ACC112 (cell line): ENCODE results near the gene ITIH6.
"Not testable (repeated sequence)": the region's sequence is repeated elsewhere in the genome, so short reads cannot be mapped to it uniquely, and the experiment has no call there.

Experiments used
- H2AFZ ChIP-seq: fragments of 200-600 bp; sonication (generic); one replicate; pipeline ENCODE4 v1.6.0; 2017; ENCODE audit warnings: antibody characterized with exemption, low read length; ENCODE audit not compliant: unreplicated experiment
- H3K27ac ChIP-seq: fragments of 200-600 bp; sonication (generic); 2 replicates; pipeline ENCODE4 v1.5.1; 2014; ENCODE audit warnings: low read depth, mild to moderate bottlenecking, antibody characterized with exemption, low read length, moderate library complexity
- H3K27me3 ChIP-seq: fragments of 200-600 bp; sonication (generic); 2 replicates; pipeline ENCODE4 v1.6.1; 2014; ENCODE audit warnings: mild to moderate bottlenecking, antibody characterized with exemption, low read length, moderate library complexity, mixed read lengths; ENCODE audit not compliant: insufficient read depth
- H3K36me3 ChIP-seq: fragments of 200-600 bp; sonication (generic); 2 replicates; pipeline ENCODE4 v1.6.1; 2016; ENCODE audit warnings: mild to moderate bottlenecking, antibody characterized with exemption, low read length, moderate library complexity, mixed read lengths; ENCODE audit not compliant: insufficient read depth
- H3K4me1 ChIP-seq: fragments of 200-600 bp; sonication (generic); one replicate; pipeline ENCODE4 v1.6.1; 2016; ENCODE audit warnings: low read length, mixed read lengths; ENCODE audit not compliant: insufficient read depth, unreplicated experiment, control insufficient read depth
- H3K4me3 ChIP-seq: fragments of 200-600 bp; sonication (generic); 2 replicates; pipeline ENCODE4 v1.5.1; 2014; ENCODE audit warnings: mild to moderate bottlenecking, low read depth, low read length
- H3K79me2 ChIP-seq: fragments of 200-600 bp; sonication (generic); one replicate; pipeline ENCODE4 v1.6.0; 2016; ENCODE audit warnings: low read length; ENCODE audit not compliant: control insufficient read depth, unreplicated experiment, insufficient read depth

ITIH6 gene

DNA sequence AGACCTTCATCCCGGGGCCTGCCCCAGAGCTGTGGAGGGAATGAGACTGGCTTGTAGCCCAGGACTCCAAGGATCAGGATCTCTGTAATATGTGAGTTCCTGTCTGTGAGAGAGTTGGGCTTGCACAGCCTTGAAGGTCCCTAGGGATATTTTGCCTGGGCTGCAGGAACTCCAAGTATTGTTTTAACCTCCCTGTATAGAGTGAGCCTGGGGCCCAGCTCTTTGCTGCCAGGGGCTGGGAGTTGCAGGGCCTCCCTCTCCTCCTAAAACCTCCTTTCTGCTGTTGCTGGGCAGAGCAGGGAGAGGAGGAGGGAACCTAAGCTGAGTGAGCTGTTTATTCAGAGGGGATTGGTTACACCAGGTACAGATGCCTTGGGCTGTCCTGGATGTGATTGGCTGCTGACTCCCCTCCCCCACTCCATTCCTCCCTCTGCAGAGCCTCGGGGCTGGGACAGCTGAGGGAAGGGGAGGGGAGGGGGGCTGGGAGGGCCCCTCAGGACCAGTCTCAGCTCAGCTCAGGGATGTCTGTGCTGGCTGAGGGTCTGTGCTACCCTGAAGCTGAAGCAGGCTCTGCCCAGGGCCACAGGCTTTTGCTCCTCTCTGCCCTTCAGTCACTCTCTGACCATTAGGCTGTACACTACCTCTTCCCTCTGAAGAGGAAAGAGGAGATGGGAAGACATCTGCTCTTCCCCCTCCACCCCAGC is 23.5 kb downstream of the ITIH6 start:
- not testable (repeated sequence) for H2AFZ ChIP-seq, H3K4me3 ChIP-seq, H3K79me2 ChIP-seq, H3K27me3 ChIP-seq, H3K27ac ChIP-seq, H3K4me1 ChIP-seq, H3K36me3 ChIP-seq

DNA sequence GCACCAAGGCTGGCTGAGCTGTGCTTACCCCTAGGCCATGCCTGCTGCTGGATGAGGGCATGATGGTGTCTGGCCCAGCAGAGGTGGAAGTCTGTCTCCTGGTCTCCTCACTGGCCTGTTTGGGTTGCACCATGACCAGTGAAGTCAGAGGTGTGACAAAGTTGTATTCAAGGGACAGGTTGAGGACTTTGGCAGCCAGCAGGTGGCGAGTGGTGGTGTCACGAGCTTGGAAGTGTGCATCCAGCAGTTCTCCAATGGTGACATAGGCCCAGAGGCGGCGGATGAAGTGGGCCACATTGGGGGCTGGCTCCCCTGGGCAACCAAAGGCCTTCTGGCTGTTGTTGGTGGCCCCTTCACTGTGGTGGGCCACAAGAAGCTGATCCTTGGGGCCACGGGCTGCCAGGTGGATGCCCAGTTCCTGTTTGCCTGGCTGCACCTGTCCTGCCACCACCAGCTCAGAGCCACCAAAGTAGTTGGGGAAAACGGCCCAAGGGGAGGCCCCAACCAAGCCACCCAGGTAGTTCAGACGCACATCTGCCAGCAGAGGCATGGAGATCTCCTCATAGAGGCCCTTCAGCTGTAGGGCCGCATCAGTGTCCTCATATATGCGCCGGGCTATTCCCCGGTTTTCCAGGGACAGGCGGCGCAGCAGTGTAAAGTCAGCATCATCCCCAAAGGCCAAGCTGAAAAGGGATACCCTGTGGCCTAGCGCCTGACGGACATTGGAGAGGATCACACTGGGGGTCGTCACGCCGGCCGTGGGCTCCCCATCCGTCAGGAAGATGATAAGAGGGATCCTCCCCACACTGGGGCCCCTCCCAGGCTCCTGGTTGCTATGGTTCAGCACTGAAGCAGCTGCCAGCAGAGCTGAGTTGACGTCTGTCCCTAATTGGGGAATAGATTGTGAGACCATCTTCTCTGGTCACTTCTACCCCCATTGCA is 39.7 kb downstream of the ITIH6 start:
- no peaks in the 10 kb centered on the region for H3K79me2 ChIP-seq
- H3K27me3 ChIP-seq: no peaks in the 10 kb centered on the region
- no peak overlapping the region for H2AFZ ChIP-seq
- no peaks in the 10 kb centered on the region for H3K36me3 ChIP-seq
- no peak overlapping the region for H3K27ac ChIP-seq
- H3K4me1 ChIP-seq: no peaks in the 10 kb centered on the region
- no peak overlapping the region for H3K4me3 ChIP-seq

DNA sequence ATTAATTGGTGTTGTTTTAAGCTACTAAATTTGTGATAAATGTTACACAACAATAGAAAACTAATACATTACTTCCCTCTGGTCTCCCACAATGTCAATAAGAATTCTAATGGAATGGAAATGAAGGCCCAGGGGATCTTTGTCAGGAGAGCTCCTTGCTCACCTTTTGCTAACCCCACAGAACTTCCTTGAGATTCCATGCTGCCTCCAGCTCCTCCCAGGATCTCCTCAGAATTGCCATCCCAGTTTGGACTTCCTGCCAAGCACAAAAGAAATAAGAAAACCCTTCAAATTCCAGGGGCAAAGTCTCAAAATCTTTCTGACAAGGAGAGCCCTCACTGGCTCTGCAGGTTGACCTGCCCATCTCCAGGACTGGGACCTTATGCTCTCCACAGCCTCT is 43.2 kb downstream of the ITIH6 start:
- H3K4me3 ChIP-seq: no peak overlapping the region
- no peak overlapping the region for H3K27ac ChIP-seq
- H3K36me3 ChIP-seq: no peaks in the 10 kb centered on the region
- H3K27me3 ChIP-seq: no peaks in the 10 kb centered on the region
- H3K4me1 ChIP-seq: no peaks in the 10 kb centered on the region
- no peak overlapping the region for H2AFZ ChIP-seq
- H3K79me2 ChIP-seq: no peaks in the 10 kb centered on the region

DNA sequence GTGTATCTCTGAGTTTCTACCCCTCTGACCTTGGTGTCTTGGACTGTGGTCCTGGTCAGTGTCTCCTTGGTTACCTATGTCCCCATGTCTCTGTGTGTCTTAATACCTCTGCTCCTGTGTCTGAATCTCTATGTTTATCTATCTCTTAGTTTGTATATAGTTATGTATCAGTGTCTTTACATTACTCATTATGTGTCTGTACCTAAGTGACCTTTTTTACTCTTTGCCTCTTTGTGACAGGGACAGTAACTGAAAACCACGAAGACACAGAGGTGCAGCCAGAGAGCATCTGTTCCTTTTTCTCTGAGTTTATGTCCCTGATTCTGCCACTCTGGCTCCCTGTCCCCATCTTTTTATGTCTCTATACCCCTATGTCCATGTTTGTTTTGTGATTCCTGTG is 49.4 kb downstream of the ITIH6 start:
- no peak overlapping the region for H3K27ac ChIP-seq
- H3K36me3 ChIP-seq: no peaks in the 10 kb centered on the region

DNA sequence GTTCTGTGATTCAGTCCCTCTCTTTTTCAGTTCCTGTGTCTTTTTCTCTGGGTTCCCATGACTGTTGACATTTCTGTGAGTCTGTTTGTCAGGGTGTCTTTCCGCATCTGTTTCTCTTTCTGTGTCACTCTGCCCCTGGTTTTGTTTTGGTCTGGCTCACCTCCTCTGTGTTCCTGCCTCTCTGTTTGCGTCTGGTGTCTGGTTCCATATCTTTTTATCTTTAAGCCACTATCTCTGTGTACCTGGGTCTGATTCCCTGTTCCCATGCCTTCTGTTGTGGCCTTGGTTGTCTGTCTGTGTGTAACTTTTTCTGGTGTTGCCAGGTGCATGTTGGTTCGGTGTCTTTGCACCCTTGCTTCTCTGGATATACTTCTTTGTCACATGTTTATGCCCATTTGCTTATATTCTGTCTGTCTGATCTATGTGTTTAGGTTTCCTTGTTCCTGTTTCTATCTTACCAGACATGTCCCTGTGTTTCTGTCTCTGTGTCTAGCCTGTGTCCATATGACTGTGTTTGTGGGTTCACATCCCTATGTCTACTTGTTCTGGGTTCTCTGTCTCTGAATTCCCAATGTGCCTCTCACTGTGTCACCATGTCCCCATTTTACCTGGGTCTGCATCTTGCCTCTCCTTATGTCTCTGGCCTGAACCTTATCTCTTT is 50.2 kb downstream of the ITIH6 start:
- Histone ChIP-seq H3K79me2 (no peaks in the 10 kb centered on the region), H3K27me3 (no peaks in the 10 kb centered on the region; the same call in 1 of the 2 replicates), H3K4me1 (no peaks in the 10 kb centered on the region), H2AFZ (no peak overlapping the region), H3K36me3 (no peaks in the 10 kb centered on the region), H3K4me3 (no peak overlapping the region), H3K27ac (no peak overlapping the region)

More for the DNA sequence above, 49.4 kb downstream of the ITIH6 start:
- no peak overlapping the region for H2AFZ ChIP-seq
- H3K4me3 ChIP-seq: no peak overlapping the region
- no peaks in the 10 kb centered on the region for H3K4me1 ChIP-seq
- no peaks in the 10 kb centered on the region for H3K79me2 ChIP-seq
- no peaks in the 10 kb centered on the region; the same call in 1 of the 2 replicates for H3K27me3 ChIP-seq

DNA sequence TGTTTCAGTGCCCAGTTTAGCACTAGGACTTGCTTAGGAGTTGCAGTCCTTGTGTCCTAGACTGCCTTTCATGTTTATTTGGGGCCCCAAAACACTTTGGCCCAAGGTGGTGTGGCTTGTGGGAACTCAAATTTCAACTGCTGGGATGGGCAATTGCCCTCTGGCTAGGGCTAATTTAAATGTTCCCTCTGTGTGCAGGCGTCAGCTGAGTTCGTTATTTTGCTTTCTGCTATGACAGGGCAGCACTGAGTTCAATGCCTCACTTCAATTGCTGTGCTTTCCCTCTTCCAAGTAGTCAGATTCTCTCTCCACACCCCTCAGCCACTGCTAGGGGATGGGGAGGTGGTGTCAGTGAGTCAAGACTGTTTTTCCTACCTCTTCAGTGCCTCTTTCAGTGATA is 51.1 kb downstream of the ITIH6 start:
- no peak overlapping the region for H2AFZ ChIP-seq

DNA sequence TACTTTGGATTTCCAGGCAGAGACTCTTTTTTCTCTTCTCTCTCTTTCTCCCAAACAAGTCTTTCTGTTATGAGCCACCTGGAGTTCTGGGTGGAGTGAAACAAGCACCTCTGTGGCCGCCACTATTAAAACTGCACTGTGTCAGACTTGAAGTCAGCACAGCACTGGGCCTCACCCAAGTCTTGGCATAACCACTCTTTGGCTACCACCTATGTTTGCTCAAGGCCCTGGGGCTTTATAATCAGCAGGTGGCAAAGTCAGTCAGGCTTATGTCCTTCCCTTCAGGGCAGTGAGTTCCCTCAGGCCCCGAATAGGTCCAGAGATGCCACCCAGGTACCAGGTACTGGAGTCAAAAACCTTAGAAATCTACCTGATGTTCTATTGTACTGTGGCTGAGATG is 52.4 kb downstream of the ITIH6 start:
- Histone ChIP-seq H3K4me1 (no peaks in the 10 kb centered on the region), H3K79me2 (no peaks in the 10 kb centered on the region), H2AFZ (no peak overlapping the region), H3K36me3 (no peaks in the 10 kb centered on the region), H3K27ac (no peak overlapping the region), H3K4me3 (no peak overlapping the region), H3K27me3 (no peaks in the 10 kb centered on the region; the same call in 1 of the 2 replicates)

More for the DNA sequence above, 51.1 kb downstream of the ITIH6 start:
- no peaks in the 10 kb centered on the region for H3K79me2 ChIP-seq
- H3K36me3 ChIP-seq: no peaks in the 10 kb centered on the region
- H3K4me1 ChIP-seq: no peaks in the 10 kb centered on the region
- H3K27ac ChIP-seq: no peak overlapping the region
- no peaks in the 10 kb centered on the region; the same call in 1 of the 2 replicates for H3K27me3 ChIP-seq
- H3K4me3 ChIP-seq: no peak overlapping the region

DNA sequence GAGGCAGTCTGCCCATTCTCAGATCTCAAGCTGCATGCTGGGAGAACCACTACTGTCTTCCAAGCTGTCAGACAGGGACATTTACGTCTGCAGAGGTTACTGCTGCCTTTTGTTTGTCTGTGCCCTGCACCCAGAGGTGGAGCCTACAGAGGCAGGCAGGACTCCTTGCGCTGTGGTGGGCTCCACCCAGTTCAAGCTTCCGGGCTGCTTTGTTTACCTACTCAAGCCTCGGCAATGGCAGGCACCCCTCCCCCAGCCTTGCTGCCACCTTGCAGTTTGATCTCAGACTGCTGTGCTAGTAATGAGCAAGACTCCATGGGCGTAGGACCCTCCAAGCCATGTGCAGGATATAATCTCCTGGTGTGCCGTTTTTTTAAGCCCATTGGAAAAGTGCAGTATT is 59.5 kb downstream of the ITIH6 start:
- not testable (repeated sequence) for H3K79me2 ChIP-seq, H3K27me3 ChIP-seq, H3K36me3 ChIP-seq, H2AFZ ChIP-seq, H3K4me1 ChIP-seq, H3K27ac ChIP-seq, H3K4me3 ChIP-seq

DNA sequence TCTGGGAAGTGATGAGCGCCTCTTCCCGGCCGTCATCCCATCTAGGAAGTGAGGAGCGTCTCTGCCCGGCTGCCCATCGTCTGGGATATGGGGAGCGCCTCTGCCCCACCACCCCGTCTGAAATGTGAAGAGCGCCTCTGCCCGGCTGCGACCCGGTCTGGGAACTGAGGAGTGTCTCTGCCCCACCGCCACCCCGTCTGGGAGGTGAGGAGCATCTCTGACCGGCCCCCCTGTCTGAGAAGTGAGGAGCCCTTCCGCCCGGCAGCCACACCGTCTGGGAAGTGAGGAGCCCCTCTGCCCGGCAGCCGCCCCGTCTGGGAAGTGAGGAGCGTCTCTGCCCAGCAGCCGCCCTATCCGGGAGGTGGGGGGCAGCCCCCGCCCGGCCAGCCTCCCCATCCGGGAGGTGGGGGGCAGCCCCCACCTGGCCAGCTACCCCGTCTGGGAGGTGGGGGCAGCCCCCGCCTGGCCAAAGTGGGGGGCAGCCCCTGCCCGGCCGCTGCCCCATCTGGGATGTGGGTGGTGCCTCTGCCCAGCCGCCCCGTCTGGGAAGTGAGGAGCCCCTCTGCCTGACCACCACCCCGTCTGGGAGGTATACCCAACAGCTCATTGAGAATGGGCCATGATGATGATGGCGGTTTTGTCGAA is 61.6 kb downstream of the ITIH6 start:
- not testable (repeated sequence) for H3K27me3 ChIP-seq, H3K79me2 ChIP-seq, H3K4me1 ChIP-seq, H3K36me3 ChIP-seq, H3K27ac ChIP-seq, H3K4me3 ChIP-seq, H2AFZ ChIP-seq

DNA sequence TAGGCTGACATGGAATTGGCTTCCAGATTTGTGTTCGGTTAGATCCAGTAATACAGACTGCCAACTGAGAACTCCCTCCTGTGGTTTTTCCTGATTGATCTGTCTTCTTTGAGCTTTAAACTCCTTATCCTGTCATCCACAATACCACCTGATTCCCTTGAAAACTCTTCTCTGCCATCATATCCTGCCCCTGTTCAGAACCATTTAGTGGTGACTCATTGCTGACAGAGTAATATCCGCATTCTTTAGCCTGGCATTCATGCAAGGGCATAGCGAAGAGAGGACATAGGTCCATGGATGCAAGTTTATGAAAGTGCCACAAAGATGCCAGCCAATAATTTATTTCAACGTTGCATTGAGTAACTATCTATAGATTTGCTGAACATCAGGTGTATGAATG is 76.6 kb downstream of the ITIH6 start:
- Histone ChIP-seq H3K4me3 (no peak overlapping the region), H3K27ac (no peak overlapping the region), H3K36me3 (no peaks in the 10 kb centered on the region), H2AFZ (no peak overlapping the region), H3K79me2 (no peaks in the 10 kb centered on the region), H3K4me1 (no peaks in the 10 kb centered on the region), H3K27me3 (no peaks in the 10 kb centered on the region)
